Spleen (tissue), 11 donors: ENCODE data around the gene HS3ST1. TPM values are rescaled to one million over a fixed set of nuclear protein-coding genes. Genes with fewer than 3 reads are reported as not detected.

Source experiments
- DNase-seq: peaks from one replicate; pipeline ENCODE4 v3.0.0-alpha.2; 2020
- H3K27ac ChIP-seq, 8 donors: fragments of 200-600 bp; sonication (generic) in 7 of 8; 1 replicate in 4 of 8; 2 replicates in 4 of 8; pipeline versions ENCODE4 v1.5.0 to v1.8.0; 2016 to 2021; ENCODE audit warnings: inconsistent platforms in 4 of 8, mild to moderate bottlenecking in 4 of 8, moderate library complexity in 1 of 8
- H3K27me3 ChIP-seq, 7 donors: fragments of 200-600 bp; sonication (generic) in 6 of 7; replicated peaks in 1 of 7; 1 replicate in 4 of 7; 2 replicates in 3 of 7; pipeline versions ENCODE4 v1.5.0 to v1.8.0; 2016 to 2021; ENCODE audit warnings: inconsistent platforms in 3 of 7, mild to moderate bottlenecking in 1 of 7
- H3K36me3 ChIP-seq, 6 donors: fragments of 200-600 bp; sonication (generic) in 5 of 6; 1 replicate in 4 of 6; 2 replicates in 2 of 6; pipeline versions ENCODE4 v1.5.0 to v1.8.0; 2016 to 2021; ENCODE audit warnings: inconsistent platforms in 2 of 6
- H3K4me1 ChIP-seq, 6 donors: fragments of 200-600 bp; sonication (generic) in 5 of 6; 1 replicate in 3 of 6; 2 replicates in 3 of 6; pipeline versions ENCODE4 v1.5.0 to v1.8.0; 2016 to 2021; ENCODE audit warnings: inconsistent platforms in 3 of 6
- H3K4me3 ChIP-seq, 8 donors: fragments of 200-600 bp; sonication (generic) in 7 of 8; 1 replicate in 4 of 8; 2 replicates in 4 of 8; pipeline versions ENCODE4 v1.5.0 to v1.8.0; 2016 to 2021; ENCODE audit warnings: inconsistent platforms in 4 of 8, mild to moderate bottlenecking in 4 of 8, moderate library complexity in 2 of 8
- H3K9me3 ChIP-seq, 8 donors: fragments of 200-600 bp; sonication (generic) in 7 of 8; 1 replicate in 4 of 8; 2 replicates in 4 of 8; pipeline versions ENCODE4 v1.5.0 to v1.8.0; 2016 to 2021; ENCODE audit warnings: inconsistent platforms in 4 of 8
- POLR2A ChIP-seq, 3 donors: fragments of 450-650 bp; IDR thresholded peaks; one replicate each; pipeline ENCODE4 v1.5.1; 2017; ENCODE audit warnings: antibody characterized with exemption in 3 of 3, mild to moderate bottlenecking in 1 of 3
- POLR2AphosphoS5 ChIP-seq, 3 donors: sonication (generic); formaldehyde crosslinking; IDR thresholded peaks; one replicate each; pipeline ENCODE4 v1.5.1; 2017; ENCODE audit warnings: antibody characterized with exemption in 3 of 3
- WGBS, 5 donors: extraction: QIAGEN DNeasy Blood & Tissue Kit in 3 of 5; methylation state at CpG; one replicate each; pipeline versions ENCODE4 v1.1.5 to v1.1.7; 2013 to 2018; 5-methylcytosine and 5-hydroxymethylcytosine counted together
- intact Hi-C: fragments of 100-400 bp; cut with DNase I; formaldehyde crosslinking; loops from one replicate; pipeline ENCODE4 v1.15.0; 2023; ENCODE audit warnings: low total_unique reads
- polyA plus RNA-seq, 3 donors: library from polyadenylated mRNA; stranded (reverse); fragments of 200-250 nt; gene quantifications; one replicate each; pipeline ENCODE4 v1.2.1, GENCODE V29; 2013
- total RNA-seq, 7 donors: library from RNA; depleted of rRNA in 3 of 7; stranded (reverse); fragments of >200 nt in 3 of 7; fragmentation: NEBNext Ultra II Directional in 4 of 7; extraction: Animal tissue kit (Norgen Biotek cat#: 25700) in 4 of 7; gene quantifications; one replicate each; pipeline versions ENCODE4 v1.1.0 to v1.2.1, GENCODE V29; 2016 to 2021
- TF ChIP-seq, protein P1 (sequence below), 11 experiments: fragments of 200-600 bp in 7 of 11; fragments of 450-650 bp in 4 of 11; sonication (generic) in 4 of 11; IDR thresholded peaks in 8 of 11; conservative IDR thresholded peaks in 3 of 11; 1 replicate in 7 of 11; 2 replicates in 4 of 11; pipeline versions ENCODE4 v1.4.0 to v1.8.0; 2016 to 2021; ENCODE audit warnings: antibody characterized with exemption in 11 of 11, inconsistent platforms in 4 of 11, mild to moderate bottlenecking in 1 of 11
- donor health status: healthy with polysubstance abuse.
- donor health status: DM: no; HTN: no; CAD: no; lungs with moderate emphysema.
- donor health status: DM: no; HTN: no; CAD: no.
- donor health status: Bipolar disorder and iron deficiency.
- donor health status: healthy.
- donor health status: DM: no; HTN: no; CAD: no.
- donor health status: DM: yes; HTN: yes; CAD: no.

The HS3ST1 gene
- total and polyA plus RNA-seq, 10 donors = 1.8 to 7.4 (median 3.4) TPM

DNA sequence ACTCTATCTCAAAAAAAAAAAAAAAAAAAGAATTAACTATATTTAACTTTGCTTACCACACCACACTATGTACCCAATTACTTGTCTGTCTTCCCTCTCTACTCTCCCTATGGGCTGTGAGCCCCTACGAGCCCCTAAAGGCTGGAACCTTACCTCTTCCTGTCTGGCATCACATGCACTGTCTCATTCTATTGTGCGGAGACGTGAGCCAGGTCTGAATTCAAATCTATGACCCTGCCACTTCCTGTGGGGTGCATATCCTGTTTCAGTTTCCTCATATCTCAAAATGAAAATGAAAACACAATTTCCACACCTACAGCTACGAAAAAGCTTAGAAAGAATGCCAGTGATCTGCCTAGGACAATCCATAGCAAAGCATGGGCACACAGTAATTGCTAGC, 42.9 kb upstream of the HS3ST1 start:
- H3K4me1 ChIP-seq = peaks cover 0 to 59% (median 37%) of the 10 kb centered on the region in 6 donors
- TF ChIP-seq, protein P1, sequence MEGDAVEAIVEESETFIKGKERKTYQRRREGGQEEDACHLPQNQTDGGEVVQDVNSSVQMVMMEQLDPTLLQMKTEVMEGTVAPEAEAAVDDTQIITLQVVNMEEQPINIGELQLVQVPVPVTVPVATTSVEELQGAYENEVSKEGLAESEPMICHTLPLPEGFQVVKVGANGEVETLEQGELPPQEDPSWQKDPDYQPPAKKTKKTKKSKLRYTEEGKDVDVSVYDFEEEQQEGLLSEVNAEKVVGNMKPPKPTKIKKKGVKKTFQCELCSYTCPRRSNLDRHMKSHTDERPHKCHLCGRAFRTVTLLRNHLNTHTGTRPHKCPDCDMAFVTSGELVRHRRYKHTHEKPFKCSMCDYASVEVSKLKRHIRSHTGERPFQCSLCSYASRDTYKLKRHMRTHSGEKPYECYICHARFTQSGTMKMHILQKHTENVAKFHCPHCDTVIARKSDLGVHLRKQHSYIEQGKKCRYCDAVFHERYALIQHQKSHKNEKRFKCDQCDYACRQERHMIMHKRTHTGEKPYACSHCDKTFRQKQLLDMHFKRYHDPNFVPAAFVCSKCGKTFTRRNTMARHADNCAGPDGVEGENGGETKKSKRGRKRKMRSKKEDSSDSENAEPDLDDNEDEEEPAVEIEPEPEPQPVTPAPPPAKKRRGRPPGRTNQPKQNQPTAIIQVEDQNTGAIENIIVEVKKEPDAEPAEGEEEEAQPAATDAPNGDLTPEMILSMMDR (IDR thresholded peaks at IDR 0.05 in 8 of 11, conservative IDR thresholded peaks at IDR 0.05 in 3 of 11) = no peak
- TF ChIP-seq POLR2A (IDR thresholded peaks at IDR 0.05) = no peak
- peak in 1 of 3 donors; percentile 89 for TF ChIP-seq POLR2AphosphoS5 (IDR thresholded peaks at IDR 0.05)
- peak overlapping the region in 7 of 8 donors; percentile 4 to 55 (median 16) for H3K4me3 ChIP-seq
- peak; percentile 78 for DNase-seq
- peak overlapping the region; percentile 72 to 85 (median 78) for H3K27ac ChIP-seq
- no peaks in the 10 kb centered on the region for H3K36me3 ChIP-seq
- no peaks in the 10 kb centered on the region for H3K27me3 ChIP-seq
- no peaks in the 10 kb centered on the region for H3K9me3 ChIP-seq
- WGBS, 5 donors = 4 to 14% (median 5%) methylated on average over 4 of the region's 4 CpGs
- intact Hi-C loops = no loop called here

DNA sequence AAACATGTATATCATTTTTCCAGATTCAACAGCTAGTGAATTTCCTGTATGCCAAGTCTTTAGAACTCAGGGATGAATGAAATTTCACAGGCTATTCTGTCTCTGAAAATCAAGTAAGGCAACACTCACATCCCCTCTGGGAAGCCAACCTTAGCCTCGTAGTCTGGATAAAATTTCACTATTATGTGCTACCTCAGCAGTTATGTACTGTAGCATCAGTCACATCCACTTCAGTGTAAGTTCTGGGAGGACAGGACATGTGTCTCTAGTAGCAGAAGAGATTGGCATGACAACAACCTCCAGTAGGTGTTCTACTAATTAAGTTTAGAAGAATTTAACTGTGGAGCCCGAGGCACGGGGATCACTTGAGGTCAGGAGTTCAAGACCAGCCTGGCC, 42.4 kb upstream of the HS3ST1 start:
- peak overlapping the region; percentile 72 to 85 (median 78) for H3K27ac ChIP-seq
- intact Hi-C loops = no loop called here
- peaks cover 0 to 59% (median 37%) of the 10 kb centered on the region in 6 donors for H3K4me1 ChIP-seq
- 67 to 84% (median 73%) methylated on average over 3 of the region's 3 CpGs for WGBS, 5 donors
- H3K4me3 ChIP-seq = peak overlapping the region in 2 of 8 donors; percentile 9 to 55
- DNase-seq = no peak
- no peaks in the 10 kb centered on the region for H3K9me3 ChIP-seq
- no peaks in the 10 kb centered on the region for H3K27me3 ChIP-seq
- TF ChIP-seq POLR2AphosphoS5 (IDR thresholded peaks at IDR 0.05) = no peak
- TF ChIP-seq, protein P1 (IDR thresholded peaks at IDR 0.05 in 8 of 11, conservative IDR thresholded peaks at IDR 0.05 in 3 of 11) = no peak
- no peak for TF ChIP-seq POLR2A (IDR thresholded peaks at IDR 0.05)
- no peaks in the 10 kb centered on the region for H3K36me3 ChIP-seq

GRCh38 chr4:11470438-11471045, 41.8 kb upstream of the HS3ST1 start:
- Histone ChIP-seq H3K4me1 (peaks cover 0 to 56% (median 37%) of the 10 kb centered on the region in 6 donors), H3K27ac (peak overlapping the region; percentile 49 to 85 (median 78)), H3K36me3 (no peaks in the 10 kb centered on the region), H3K9me3 (no peaks in the 10 kb centered on the region), H3K27me3 (no peaks in the 10 kb centered on the region), H3K4me3 (no peak overlapping the region)
- intact Hi-C loops = no loop called here
- WGBS, 5 donors = 24 to 36% (median 32%) methylated on average over 4 of the region's 4 CpGs
- TF ChIP-seq POLR2A (IDR thresholded peaks at IDR 0.05) = no peak
- TF ChIP-seq, protein P1 (IDR thresholded peaks at IDR 0.05 in 8 of 11, conservative IDR thresholded peaks at IDR 0.05 in 3 of 11) = no peak
- no peak for TF ChIP-seq POLR2AphosphoS5 (IDR thresholded peaks at IDR 0.05)
- no peak for DNase-seq

- WGBS, 5 donors = 76 to 86% (median 81%) methylated on average over 8 of the region's 8 CpGs
- TF ChIP-seq POLR2AphosphoS5 (IDR thresholded peaks at IDR 0.05) = no peak
- TF ChIP-seq POLR2A (IDR thresholded peaks at IDR 0.05) = no peak
- TF ChIP-seq, protein P1 (IDR thresholded peaks at IDR 0.05 in 8 of 11, conservative IDR thresholded peaks at IDR 0.05 in 3 of 11) = no peak
- intact Hi-C loops = no loop called here
- H3K27me3 ChIP-seq = no peaks in the 10 kb centered on the region
- peaks cover 0 to 52% (median 37%) of the 10 kb centered on the region in 6 donors for H3K4me1 ChIP-seq
- peak overlapping the region; percentile 49 to 85 (median 78) for H3K27ac ChIP-seq
- no peak overlapping the region for H3K4me3 ChIP-seq
- DNase-seq = peak; percentile 79
- H3K36me3 ChIP-seq = no peaks in the 10 kb centered on the region
- no peaks in the 10 kb centered on the region for H3K9me3 ChIP-seq
Measured at GRCh38 chr4:11469650-11470437, 41.1 kb upstream of the HS3ST1 start.
